PC-3 (cell line): ENCODE measurements around the gene RMI1. TPM values are rescaled to one million over a fixed set of nuclear protein-coding genes. Genes with fewer than 3 reads are reported as not detected.

Experiments
- ATAC-seq: fragments of 200-7000 bp; cut with Tn5 transposase; 2 replicates; pipeline ENCODE4 v1.9.1; 2020; ENCODE audit warnings: mild to moderate bottlenecking, moderate library complexity
- BruUV-seq: library from RNA; stranded (reverse); fragments of 400-500 nt; replicated peaks from 2 replicates; lab custom pipeline; 2021; lab: Mats Ljungman, UMichigan
- CTCF ChIA-PET: fragments of 300-600 bp; sonication (Branson Sonifier 250); formaldehyde crosslinking; loops from one replicate; lab custom pipeline; 2022; ENCODE audit warnings: antibody characterized with exemption; lab: Charles Lee
- POLR2A ChIA-PET: fragments of 300-600 bp; sonication (Branson Sonifier 250); formaldehyde crosslinking; loops from one replicate; lab custom pipeline; 2022; ENCODE audit warnings: antibody characterized with exemption; ENCODE audit not compliant: unreplicated experiment; lab: Charles Lee
- DNase-seq: peaks from one replicate; pipeline ENCODE4 v3.0.0-alpha.2; 2015
- H2AFZ ChIP-seq: fragments of 300-600 bp; sonication (generic); 2 replicates; pipeline ENCODE4 v1.6.0; 2016; ENCODE audit warnings: antibody characterized with exemption, low read length
- H3F3A ChIP-seq: fragments of 300-600 bp; sonication (generic); one replicate; pipeline ENCODE4 v1.6.0; 2017; ENCODE audit warnings: antibody characterized with exemption, low read length, control low read depth, mild to moderate bottlenecking; ENCODE audit not compliant: unreplicated experiment
- H3K27ac ChIP-seq: fragments of 300-600 bp; sonication (generic); 2 replicates; pipeline ENCODE4 v1.5.1; 2016; ENCODE audit warnings: mild to moderate bottlenecking, low read length
- H3K27me3 ChIP-seq: fragments of 300-600 bp; sonication (generic); 2 replicates; pipeline ENCODE4 v1.6.1; 2016; ENCODE audit warnings: low read length, mixed read lengths
- H3K36me3 ChIP-seq: fragments of 300-600 bp; sonication (generic); 2 replicates; pipeline ENCODE4 v1.6.1; 2016; ENCODE audit warnings: low read depth, mixed run types, low read length, mixed read lengths
- H3K4me1 ChIP-seq: fragments of 300-600 bp; sonication (generic); 2 replicates; pipeline ENCODE4 v1.5.1; 2016; ENCODE audit warnings: low read length; ENCODE audit not compliant: insufficient read depth
- H3K4me2 ChIP-seq: fragments of 300-600 bp; sonication (generic); 2 replicates; pipeline ENCODE4 v1.6.0; 2016; ENCODE audit warnings: low read length
- H3K4me3 ChIP-seq: fragments of 300-600 bp; sonication (generic); 2 replicates; pipeline ENCODE4 v1.5.1; 2016; ENCODE audit warnings: mild to moderate bottlenecking, low read length, mixed read lengths
- H3K79me2 ChIP-seq: fragments of 300-600 bp; sonication (generic); 2 replicates; pipeline ENCODE4 v1.6.1; 2017; ENCODE audit warnings: low read length, mixed read lengths
- H3K9ac ChIP-seq: fragments of 300-600 bp; sonication (generic); 2 replicates; pipeline ENCODE4 v1.6.0; 2016; ENCODE audit warnings: mild to moderate bottlenecking, low read length
- H3K9me2 ChIP-seq: fragments of 300-600 bp; sonication (generic); replicated peaks from 2 replicates; pipeline ENCODE4 v1.6.1; 2016; ENCODE audit warnings: mixed run types, low read length, mixed read lengths
- H3K9me3 ChIP-seq: fragments of 300-600 bp; sonication (generic); 2 replicates; pipeline ENCODE4 v1.6.1; 2016; ENCODE audit warnings: low read length, mixed read lengths
- H4K20me1 ChIP-seq: fragments of 300-600 bp; sonication (generic); 2 replicates; pipeline ENCODE4 v1.6.1; 2016; ENCODE audit warnings: low read length, mixed read lengths
- EZH2 ChIP-seq: fragments of 300-600 bp; sonication (generic); IDR thresholded peaks from one replicate; pipeline ENCODE4 v1.6.1; 2017; ENCODE audit warnings: antibody characterized with exemption, mild to moderate bottlenecking, low read length; ENCODE audit not compliant: unreplicated experiment
- EZH2phosphoT487 ChIP-seq: fragments of 300-600 bp; sonication (generic); IDR thresholded peaks from 2 replicates; pipeline ENCODE4 v1.6.1; 2018; ENCODE audit warnings: mild to moderate bottlenecking, antibody characterized with exemption, low read length, borderline replicate concordance
- intact Hi-C: fragments of 100-400 bp; cut with micrococcal nuclease; formaldehyde crosslinking; loops from 2 replicates; pipeline ENCODE4 v1.9.0; 2023
- total RNA-seq: library from RNA; depleted of rRNA; stranded (reverse); fragments of >200 nt; gene quantifications from 2 replicates; pipeline ENCODE4 v1.2.3, GENCODE V29; 2014
- TF ChIP-seq, protein P1 (sequence below): fragments of 300-600 bp; sonication (generic); conservative IDR thresholded peaks from 2 replicates; pipeline ENCODE4 v1.5.1; 2017; ENCODE audit warnings: antibody characterized with exemption, low read depth, mild to moderate bottlenecking, low read length

Gene RMI1
- total RNA-seq, 1 experiment from 2014 or later = 5.0 TPM

DNA sequence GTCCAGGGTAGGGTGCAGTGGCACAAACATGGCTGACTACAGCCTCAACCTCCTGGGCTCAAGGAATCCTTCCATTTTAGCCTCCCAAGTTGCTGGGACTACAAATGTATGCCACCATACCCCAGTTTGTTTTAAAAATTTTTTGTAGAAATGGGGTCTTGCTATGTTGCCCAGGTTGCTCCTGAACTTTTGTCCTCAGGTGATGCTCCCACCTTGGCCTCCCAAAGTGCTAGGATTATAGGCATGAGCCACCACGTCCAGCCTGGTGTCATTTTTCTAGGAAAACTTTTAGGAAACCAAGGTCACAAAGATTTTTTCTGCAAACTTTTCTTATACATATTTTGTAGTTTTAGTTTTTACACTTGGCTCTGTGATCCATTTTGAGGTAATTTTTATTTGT is 10.8 kb downstream of the RMI1 start:
- no peak overlapping the region for H3K4me3 ChIP-seq
- BruUV-seq = no TSS peak
- H3K4me2 ChIP-seq = no peak overlapping the region
- DNase-seq = no peak
- H3K36me3 ChIP-seq = no peaks in the 10 kb centered on the region
- H3K27me3 ChIP-seq = no peaks in the 10 kb centered on the region
- H3F3A ChIP-seq = no peaks in the 10 kb centered on the region
- CTCF ChIA-PET = no interaction called here
- no peaks in the 10 kb centered on the region for H3K9me2 ChIP-seq
- H3K9ac ChIP-seq = no peak overlapping the region
- peaks cover 22% of the 10 kb centered on the region for H3K4me1 ChIP-seq
- H4K20me1 ChIP-seq = no peaks in the 10 kb centered on the region
- POLR2A ChIA-PET = no interaction called here
- TF ChIP-seq, protein P1, sequence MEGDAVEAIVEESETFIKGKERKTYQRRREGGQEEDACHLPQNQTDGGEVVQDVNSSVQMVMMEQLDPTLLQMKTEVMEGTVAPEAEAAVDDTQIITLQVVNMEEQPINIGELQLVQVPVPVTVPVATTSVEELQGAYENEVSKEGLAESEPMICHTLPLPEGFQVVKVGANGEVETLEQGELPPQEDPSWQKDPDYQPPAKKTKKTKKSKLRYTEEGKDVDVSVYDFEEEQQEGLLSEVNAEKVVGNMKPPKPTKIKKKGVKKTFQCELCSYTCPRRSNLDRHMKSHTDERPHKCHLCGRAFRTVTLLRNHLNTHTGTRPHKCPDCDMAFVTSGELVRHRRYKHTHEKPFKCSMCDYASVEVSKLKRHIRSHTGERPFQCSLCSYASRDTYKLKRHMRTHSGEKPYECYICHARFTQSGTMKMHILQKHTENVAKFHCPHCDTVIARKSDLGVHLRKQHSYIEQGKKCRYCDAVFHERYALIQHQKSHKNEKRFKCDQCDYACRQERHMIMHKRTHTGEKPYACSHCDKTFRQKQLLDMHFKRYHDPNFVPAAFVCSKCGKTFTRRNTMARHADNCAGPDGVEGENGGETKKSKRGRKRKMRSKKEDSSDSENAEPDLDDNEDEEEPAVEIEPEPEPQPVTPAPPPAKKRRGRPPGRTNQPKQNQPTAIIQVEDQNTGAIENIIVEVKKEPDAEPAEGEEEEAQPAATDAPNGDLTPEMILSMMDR = no peak
- intact Hi-C loops = loop anchor here (5.0 kb wide), 1 partner anchor 181 kb away; no protein-coding TSS in a partner anchor
- no peaks in the 10 kb centered on the region for H3K9me3 ChIP-seq
- no peak overlapping the region for H3K27ac ChIP-seq
- no peak for ATAC-seq
- H3K79me2 ChIP-seq = peaks cover 19% of the 10 kb centered on the region
- H2AFZ ChIP-seq = no peak overlapping the region

DNA sequence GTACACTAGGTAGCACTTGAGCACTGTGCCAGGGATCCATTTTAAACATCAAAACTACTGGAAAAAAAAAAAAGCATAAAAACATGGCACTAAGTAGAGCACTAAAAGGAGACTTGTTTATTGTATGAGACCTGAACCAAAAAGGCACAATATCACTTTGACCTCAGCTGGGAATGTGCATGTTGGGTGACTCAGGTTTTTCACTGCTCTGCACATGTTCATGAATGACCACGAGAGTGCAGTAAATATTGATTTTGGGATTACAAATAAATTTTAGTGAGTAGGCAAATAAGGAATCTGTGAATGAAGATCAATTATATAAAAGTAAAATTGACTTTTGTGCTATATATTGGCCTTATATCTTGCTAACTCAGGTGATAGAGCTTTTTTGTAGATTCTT is 11.8 kb downstream of the RMI1 start:
- ChIA-PET CTCF (no interaction called here), POLR2A (no interaction called here)
- TF ChIP-seq EZH2 (no peak), EZH2phosphoT487 (no peak)
- TF ChIP-seq, protein P1 = peak; percentile 46; the same call in 1 of the 2 replicates
- H3K9me2 ChIP-seq = no peaks in the 10 kb centered on the region
- H3K4me1 ChIP-seq = peaks cover 12% of the 10 kb centered on the region
- no peaks in the 10 kb centered on the region for H4K20me1 ChIP-seq
- no peak overlapping the region for H3K4me3 ChIP-seq
- DNase-seq (peak; percentile 64), ATAC-seq (peak; percentile 78)
- H3K79me2 ChIP-seq = peaks cover 12% of the 10 kb centered on the region
- H3K27ac ChIP-seq = no peak overlapping the region
- H3K36me3 ChIP-seq = no peaks in the 10 kb centered on the region
- no peaks in the 10 kb centered on the region for H3K27me3 ChIP-seq
- H3K4me2 ChIP-seq = no peak overlapping the region
- no peak overlapping the region for H3K9ac ChIP-seq
- H3F3A ChIP-seq = no peaks in the 10 kb centered on the region
- BruUV-seq = no TSS peak
- H3K9me3 ChIP-seq = no peaks in the 10 kb centered on the region
- no peak overlapping the region for H2AFZ ChIP-seq
- intact Hi-C loops = loop anchor here (1.0 to 5.0 kb wide), 2 partner anchors 180 to 269 kb away; no protein-coding TSS in a partner anchor

DNA sequence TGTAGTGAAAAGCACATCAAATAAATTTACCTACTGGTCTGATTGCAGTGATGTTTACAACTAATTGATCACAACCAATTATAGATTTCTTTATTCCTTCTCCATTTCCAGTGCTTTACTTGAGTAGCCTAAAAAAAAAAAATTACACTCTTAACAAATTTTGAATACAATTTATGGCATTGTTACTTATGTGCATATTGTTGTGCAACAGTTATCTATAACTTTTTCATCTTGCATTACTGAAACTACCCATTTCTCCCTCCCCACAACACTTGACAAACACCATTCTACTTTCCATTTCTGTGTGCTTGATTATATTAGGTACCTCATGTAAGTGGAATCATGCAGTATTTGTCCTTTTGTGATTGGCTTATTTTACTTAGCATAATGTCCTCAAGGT is 12.3 kb downstream of the RMI1 start:
- Histone ChIP-seq H3K4me2 (no peak overlapping the region), H3F3A (no peaks in the 10 kb centered on the region), H3K9me2 (no peaks in the 10 kb centered on the region), H3K79me2 (peaks cover 7% of the 10 kb centered on the region), H3K27ac (no peak overlapping the region), H3K4me1 (peaks cover 11% of the 10 kb centered on the region), H3K36me3 (no peaks in the 10 kb centered on the region), H3K27me3 (no peaks in the 10 kb centered on the region), H3K4me3 (no peak overlapping the region), H3K9me3 (no peaks in the 10 kb centered on the region), H2AFZ (no peak overlapping the region), H4K20me1 (no peaks in the 10 kb centered on the region), H3K9ac (no peak overlapping the region)
- DNase-seq = no peak
- TF ChIP-seq EZH2 (no peak), EZH2phosphoT487 (no peak)
- TF ChIP-seq, protein P1 = no peak
- POLR2A ChIA-PET = no interaction called here
- no TSS peak for BruUV-seq
- CTCF ChIA-PET = no interaction called here
- ATAC-seq = no peak
- intact Hi-C loops = loop anchor here (1.0 to 5.0 kb wide), 2 partner anchors 179 to 268 kb away; no protein-coding TSS in a partner anchor
